Endothelial cell of coronary artery (primary cell): ENCODE measurements around the gene PLAAT1. TPM values are rescaled to one million over a fixed set of nuclear protein-coding genes. Genes with fewer than 3 reads are reported as not detected.

Source experiments
- total RNA-seq: library from RNA; depleted of rRNA; stranded (reverse); fragments of >200 nt; gene quantifications from 2 replicates; pipeline ENCODE4 v1.2.3, GENCODE V29; 2014

Gene PLAAT1
- total RNA-seq, result 0.45 TPM in 1 of 2 replicates, not detected in the other

GRCh38 chr3:193240850-193241706 lies at the start of gene PLAAT1:
TSS of gene PLAAT1 (plus strand) at chr3:193241222. CDS start at chr3:193255651, 14,429 bp downstream.

Other genes with a start within 250 kb of the PLAAT1 start
- not detected in 2 replicates for gene ATP13A5, start 137.5 kb downstream of the PLAAT1 start, total RNA-seq